OCI-LY1 (cell line): ENCODE measurements around the gene SPRTN.

Experiments
- EZH2 ChIP-seq: fragments of 200-600 bp; sonication (generic), shearing (Covaris generic); IDR thresholded peaks from 2 replicates; pipeline ENCODE4 v1.8.0; 2017; ENCODE audit warnings: borderline replicate concordance, mixed run types, mild to moderate bottlenecking, antibody characterized with exemption, low read length, moderate library complexity, mixed read lengths
- TF ChIP-seq, protein P1 (sequence below): fragments of 200-600 bp; sonication (generic), shearing (Covaris generic); IDR thresholded peaks from 2 replicates; pipeline ENCODE4 v1.5.1; 2017; ENCODE audit warnings: mild to moderate bottlenecking, antibody characterized with exemption, low read length, moderate library complexity, mixed read lengths

GRCh38 chr1:231317306-231318014 lies 20.6 kb upstream of the SPRTN start:
- TF ChIP-seq, protein P1, sequence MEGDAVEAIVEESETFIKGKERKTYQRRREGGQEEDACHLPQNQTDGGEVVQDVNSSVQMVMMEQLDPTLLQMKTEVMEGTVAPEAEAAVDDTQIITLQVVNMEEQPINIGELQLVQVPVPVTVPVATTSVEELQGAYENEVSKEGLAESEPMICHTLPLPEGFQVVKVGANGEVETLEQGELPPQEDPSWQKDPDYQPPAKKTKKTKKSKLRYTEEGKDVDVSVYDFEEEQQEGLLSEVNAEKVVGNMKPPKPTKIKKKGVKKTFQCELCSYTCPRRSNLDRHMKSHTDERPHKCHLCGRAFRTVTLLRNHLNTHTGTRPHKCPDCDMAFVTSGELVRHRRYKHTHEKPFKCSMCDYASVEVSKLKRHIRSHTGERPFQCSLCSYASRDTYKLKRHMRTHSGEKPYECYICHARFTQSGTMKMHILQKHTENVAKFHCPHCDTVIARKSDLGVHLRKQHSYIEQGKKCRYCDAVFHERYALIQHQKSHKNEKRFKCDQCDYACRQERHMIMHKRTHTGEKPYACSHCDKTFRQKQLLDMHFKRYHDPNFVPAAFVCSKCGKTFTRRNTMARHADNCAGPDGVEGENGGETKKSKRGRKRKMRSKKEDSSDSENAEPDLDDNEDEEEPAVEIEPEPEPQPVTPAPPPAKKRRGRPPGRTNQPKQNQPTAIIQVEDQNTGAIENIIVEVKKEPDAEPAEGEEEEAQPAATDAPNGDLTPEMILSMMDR, result no peak
- no peak for TF ChIP-seq EZH2
